ENCODE results near the gene MOSMO. TPM values are rescaled to one million over a fixed set of nuclear protein-coding genes. Genes with fewer than 3 reads are reported as not detected.
A peak's percentile ranks its signal among the peaks of the same experiment; 100 is the strongest.

The MOSMO gene
- 17.2 and 24.4 TPM in 2 replicates for total RNA-seq (2014; rRNA removed)
- polyA plus RNA-seq (2012): 7.6 TPM

DNA sequence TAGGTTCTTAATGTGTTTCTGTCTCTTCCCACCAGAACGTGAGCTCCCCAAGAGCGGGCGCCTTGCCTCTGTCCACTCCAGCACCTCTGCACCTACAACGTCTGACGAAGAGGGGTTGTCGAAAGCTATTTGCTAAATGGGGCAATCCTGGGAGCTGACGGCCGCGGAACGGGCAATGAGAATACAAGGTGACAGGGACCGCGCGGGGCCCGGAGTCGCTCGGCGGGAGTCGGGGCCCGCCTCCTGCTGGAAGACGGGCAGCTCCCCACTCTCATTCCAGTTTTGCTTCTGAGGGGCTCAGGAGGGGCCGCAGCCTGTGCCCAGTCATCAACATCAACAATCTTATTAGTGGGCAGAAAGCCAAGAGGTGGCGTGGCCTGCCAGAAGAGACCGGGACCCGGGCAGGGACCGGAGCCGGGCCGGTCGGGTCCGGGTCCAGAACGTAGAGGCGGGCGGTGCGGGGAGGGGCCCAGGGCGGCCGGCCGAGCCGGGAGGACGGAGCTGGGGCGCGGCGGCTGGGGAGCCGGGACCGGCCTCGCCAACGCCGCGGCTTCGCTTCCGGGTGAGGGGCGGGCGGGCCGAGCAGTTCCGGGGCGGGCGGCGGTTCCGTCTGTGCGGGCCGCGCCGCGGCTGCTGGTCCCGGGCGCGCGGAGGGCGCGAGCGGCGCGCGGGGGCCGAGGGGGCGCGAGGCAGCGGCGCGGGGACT is at the start of gene MOSMO:
Gene MOSMO (plus strand): TSS at position 603 of the 706 bp plus-strand sequence. CDS start 191 bp downstream, outside the sequence.
- DNase-seq (ENCODE audit: low read depth): peak; percentile 62

DNA sequence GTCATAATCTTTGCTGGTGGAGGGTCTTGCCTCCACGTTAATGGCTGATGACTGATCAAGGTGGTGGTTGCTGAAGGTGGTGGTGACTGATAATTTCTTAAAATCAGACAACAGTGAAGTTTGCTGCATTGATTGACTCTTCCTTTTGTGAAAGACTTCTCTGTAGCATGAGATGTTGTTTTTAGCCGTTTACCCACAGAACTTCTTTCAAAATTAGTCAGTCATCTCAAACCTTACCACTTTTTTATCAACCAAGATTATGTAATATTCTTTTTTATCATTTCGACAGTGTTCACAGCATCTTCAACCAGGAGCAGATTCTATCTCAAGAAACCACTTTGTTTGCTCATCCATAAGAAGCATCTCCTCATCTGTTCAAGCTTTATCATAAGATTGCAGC is 48.9 kb upstream of the MOSMO start:
- DNase-seq (ENCODE audit: low read depth): no peak

- no peak for DNase-seq (ENCODE audit: low read depth)
Observed at GRCh38 chr16:21962475-21962874, 45.4 kb upstream of the MOSMO start.

GRCh38 chr16:21963887-21964286 is 44.0 kb upstream of the MOSMO start:
- no peak for DNase-seq (ENCODE audit: low read depth)

- DNase-seq (ENCODE audit: low read depth): no peak
Observed at GRCh38 chr16:21964353-21964752, 43.6 kb upstream of the MOSMO start.

DNA sequence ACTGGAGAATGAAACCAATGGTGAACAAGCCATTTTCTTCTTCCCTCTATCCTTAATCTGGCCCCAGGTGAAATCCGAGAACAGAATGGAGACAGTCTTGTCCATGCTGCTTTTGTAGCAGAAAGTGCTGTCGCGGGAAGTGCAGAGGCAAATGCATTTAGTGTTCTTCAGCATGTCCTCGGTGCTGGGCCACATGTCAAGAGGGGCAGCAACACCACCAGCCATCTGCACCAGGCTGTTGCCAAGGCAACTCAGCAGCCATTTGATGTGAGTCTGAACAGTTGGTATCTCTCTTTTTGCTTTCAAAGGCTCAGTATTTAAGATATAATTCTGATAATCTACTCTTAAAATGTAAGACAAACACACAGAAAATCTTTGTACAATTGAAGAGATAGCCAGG is 36.1 kb upstream of the MOSMO start:
- no peak for DNase-seq (ENCODE audit: low read depth)

- DNase-seq (ENCODE audit: low read depth): no peak
Observed at GRCh38 chr16:21973945-21974344, 34.0 kb upstream of the MOSMO start.

DNA sequence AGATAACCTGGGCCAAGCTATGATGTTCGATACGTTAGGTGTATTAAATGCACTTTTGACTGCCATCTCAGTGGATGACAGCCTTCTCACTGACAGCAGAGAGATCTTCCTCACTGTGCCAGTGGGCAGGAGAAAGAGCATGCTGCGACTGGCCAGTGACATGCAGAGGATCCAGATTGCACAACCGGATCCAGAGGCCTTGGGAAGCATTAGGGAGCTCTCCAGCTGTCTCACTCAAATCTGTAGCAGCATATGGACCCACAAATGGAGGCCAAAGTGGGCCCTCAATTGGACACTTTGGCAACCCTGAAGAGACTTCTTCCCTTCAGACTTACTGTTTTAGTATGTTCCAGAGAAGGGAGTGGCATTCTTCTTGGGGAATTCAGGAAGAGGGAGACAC is 27.9 kb upstream of the MOSMO start:
- no peak for DNase-seq (ENCODE audit: low read depth)

DNA sequence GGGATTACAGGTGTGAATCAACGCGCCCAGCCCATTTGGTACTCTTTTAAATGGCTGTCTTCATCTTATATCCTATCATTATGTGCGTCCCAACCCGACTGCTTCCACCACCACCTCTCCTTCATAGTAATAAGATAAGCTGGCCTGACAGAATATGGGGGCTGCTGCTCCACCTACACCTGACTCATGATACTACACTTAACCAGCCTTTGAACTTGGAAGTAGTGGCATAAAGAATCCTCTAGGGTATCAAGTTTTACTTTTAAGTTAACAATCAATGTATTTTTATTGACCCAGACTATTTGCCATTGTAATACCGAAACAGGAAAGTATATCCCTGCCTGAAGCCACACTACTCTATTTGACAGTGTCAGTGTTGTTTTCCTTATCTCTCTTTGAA is 25.8 kb upstream of the MOSMO start:
- DNase-seq (ENCODE audit: low read depth): no peak

GRCh38 chr16:21984062-21984461 is 23.8 kb upstream of the MOSMO start:
- no peak for DNase-seq (ENCODE audit: low read depth)

- no peak for DNase-seq (ENCODE audit: low read depth)
Observed at GRCh38 chr16:21985524-21985923, 22.4 kb upstream of the MOSMO start.

DNA sequence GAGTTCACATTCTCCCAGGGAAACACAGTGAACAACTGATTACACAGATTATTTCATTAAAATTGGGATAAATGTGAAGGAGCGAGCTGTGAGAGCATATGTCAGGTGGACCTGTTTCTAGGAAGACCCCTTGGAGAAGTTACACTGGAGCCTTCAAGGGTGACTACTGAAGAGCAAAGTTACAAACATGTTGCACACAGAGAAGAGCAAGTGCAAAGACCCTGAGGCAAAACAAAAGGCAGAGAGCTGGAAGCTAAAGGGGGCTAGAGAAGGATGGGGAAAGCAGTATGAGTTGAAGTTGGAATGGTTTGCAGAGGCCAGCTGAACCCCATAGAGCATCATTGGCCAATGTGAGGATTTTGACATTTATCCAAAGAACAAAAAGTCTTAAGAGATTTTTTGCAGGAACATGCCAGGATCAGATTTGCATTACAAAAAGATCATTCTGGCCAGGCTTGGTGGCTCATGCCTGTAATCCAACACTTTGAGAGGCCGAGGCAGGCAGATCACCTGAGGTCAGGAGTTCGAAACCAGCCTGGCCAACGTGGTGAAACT is 21.1 kb upstream of the MOSMO start:
- no peak for DNase-seq (ENCODE audit: low read depth)

- no peak for DNase-seq (ENCODE audit: low read depth)
Observed at GRCh38 chr16:21987498-21987897, 20.4 kb upstream of the MOSMO start.

DNA sequence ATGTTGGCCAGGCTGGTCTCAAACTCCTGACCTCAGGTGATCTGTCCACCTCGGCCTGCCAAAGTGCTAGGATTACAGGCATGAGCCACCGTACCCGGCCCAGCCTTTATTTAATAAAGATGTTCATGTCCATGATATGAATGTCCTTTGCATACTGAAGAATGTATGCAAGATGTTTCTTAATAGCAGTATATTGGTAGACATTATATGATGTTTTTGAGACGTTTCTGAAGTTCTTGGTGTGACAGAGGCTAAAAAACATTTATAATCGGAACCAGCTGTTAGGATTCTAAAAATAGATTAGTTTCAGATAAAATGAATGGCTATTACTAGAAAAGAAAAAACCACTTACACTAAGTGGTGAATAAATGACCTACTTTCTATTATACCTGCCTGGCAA is 18.8 kb upstream of the MOSMO start:
- peak; percentile 19 for DNase-seq (ENCODE audit: low read depth)

DNA sequence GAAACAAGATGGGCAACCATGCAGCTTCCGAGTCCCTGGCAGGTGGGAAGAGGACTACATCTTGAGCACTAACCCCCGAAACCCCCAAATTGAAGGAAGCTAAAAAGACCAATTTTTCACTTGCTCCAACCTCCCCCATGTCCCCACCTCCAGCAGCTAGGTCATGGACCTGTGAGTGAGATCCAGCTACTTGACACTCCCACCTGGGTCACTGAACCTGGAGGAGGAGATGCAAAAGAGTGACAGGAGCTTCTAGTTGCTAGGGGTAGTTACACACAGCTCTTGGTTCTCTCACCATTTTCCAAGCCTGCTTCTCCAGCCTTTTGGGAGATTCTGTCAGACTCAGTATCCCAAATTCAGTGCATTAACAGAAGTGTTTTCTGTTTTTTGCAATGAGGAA is 18.2 kb upstream of the MOSMO start:
- DNase-seq (ENCODE audit: low read depth): no peak

DNA sequence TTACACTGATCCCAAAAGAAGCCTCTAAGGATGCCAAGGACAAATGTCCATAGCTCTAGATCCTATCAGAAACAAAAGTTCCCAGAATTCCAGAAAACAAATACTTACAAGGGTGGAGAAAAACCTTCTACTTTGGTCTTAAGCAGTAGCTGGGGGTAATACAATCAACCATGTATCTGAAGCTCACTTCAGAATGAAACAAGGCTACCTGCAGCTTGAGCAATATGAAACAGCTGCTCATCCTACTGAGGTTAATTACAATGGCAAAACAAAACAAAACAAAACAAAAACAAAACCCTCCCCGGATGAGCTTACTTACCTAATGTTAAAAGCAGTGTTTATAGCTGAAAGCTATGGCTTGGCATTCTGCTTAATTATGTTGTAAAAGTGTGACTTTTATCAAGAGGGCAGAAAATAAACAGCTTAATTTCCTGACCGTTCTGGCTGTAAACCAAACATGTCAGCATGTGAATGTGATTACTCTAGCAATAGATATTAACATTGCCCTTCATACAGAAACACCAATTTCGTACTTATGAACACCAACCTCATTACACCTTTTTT is 17.4 kb upstream of the MOSMO start:
- no peak for DNase-seq (ENCODE audit: low read depth)

DNA sequence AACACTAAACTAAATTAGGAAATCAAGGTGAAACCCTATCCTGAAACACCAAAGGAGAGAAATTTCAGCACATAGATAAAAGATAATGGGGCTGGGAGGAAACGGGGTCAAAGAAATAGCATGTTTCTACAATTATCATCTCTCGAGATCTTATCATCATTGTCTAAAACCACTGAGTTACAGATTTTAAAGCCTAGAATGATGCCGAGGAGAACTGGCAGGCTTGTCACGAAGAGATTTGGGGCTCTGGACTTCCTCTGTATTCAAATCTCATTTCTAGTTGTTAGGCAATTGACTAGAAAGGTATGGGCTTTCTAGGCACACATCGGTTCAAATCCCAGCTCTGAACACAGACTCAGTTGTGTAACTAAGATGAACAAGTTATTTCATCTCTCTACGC is 16.3 kb upstream of the MOSMO start:
- no peak for DNase-seq (ENCODE audit: low read depth)

GRCh38 chr16:21994856-21995465 is 12.9 kb upstream of the MOSMO start:
- DNase-seq (ENCODE audit: low read depth): no peak

DNA sequence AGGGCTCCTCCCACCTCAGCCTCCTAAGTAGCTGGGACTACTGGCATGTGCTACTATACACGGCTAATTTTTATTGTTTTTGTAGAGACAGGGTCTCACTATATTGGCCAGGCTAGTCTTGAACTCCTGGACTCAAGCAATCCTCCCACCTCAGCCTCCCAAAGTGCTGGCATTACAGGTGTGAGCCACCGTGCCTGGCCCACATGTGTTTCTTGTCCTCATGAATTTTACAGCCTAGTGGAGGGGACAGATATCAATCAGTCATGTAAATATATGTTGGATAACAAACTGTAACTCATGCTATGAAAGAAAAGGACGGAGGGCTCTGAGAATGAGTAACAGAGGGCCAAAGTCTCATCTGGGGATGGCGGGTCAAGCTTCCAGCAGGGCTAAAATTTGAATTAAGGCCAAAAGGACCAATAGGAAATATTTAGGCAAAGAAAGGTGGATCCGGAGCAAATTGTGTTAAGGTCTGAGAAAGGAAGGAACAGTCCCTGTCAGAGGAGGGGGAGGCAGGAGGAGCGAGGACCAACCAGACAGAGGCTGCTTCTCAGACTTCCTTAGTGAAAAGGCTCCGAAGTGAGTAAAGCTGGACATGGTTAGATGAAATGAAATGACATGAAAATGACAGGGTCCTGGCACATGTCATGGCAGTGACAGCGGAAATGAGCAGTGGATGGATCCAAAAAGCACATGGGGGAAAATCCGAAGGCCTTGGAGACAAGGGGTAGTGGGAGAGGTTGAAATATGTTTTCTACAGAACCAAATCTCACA is 10.8 kb upstream of the MOSMO start:
- DNase-seq (ENCODE audit: low read depth): no peak

DNA sequence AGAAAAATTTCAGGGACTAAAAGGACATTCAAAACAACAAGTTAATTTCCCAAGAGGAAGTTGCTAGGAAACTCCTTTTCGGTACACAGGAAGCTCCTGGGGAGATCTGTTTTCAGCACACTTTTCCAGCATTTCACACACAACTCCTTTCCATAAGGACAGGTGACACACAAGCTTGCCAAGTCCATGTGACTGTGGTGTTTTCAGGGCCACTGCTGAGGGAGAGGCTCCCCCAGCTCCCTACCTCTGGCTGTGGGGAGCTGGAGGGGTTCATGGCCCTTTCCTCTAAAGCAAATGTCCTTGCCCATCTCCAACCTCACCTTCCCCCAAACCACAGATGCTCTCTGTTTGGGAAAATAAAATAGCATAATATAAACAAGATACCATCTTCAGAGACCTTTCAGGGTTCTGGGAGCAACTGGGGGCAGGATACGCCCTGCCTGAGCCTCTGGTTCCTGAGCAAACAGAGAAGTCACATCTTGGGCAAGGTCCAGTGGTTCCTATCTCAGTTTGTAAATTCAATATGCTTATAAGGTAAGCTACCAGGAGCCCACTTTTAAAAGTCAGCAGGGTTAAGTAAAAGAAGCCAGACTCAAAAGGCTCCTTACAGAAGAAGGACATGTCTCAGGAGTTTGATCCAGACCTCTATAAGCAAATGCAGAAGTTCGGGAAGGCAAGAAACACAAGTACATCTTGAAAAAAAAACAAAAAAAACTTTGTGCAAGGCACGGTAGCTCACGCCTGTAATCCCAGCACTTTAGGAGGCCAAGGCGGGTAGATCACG is 10.0 kb upstream of the MOSMO start:
- DNase-seq (ENCODE audit: low read depth): no peak

DNA sequence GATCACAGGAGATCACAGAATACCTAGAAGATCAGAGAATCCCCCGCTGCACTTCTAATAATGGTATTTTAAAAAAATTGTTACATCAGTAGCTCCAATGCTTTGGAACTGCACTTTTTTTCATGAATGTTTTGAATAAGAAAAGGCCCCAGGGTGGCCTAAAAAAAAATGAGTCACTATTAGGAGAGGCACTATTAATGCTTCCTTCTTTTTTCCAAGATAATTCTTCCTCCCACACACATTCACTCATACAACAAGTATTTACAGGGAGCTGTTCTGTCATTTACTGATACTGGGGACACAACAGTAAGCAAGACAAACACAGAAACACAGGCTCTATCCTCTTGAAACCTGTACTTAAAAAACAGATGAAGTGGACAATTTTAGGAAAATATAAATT is 6.3 kb upstream of the MOSMO start:
- peak; percentile 32 for DNase-seq (ENCODE audit: low read depth)

Measured in LHCN-M2 (cell line).